ENCODE data around the gene CIAPIN1.

The CIAPIN1 gene

DNA sequence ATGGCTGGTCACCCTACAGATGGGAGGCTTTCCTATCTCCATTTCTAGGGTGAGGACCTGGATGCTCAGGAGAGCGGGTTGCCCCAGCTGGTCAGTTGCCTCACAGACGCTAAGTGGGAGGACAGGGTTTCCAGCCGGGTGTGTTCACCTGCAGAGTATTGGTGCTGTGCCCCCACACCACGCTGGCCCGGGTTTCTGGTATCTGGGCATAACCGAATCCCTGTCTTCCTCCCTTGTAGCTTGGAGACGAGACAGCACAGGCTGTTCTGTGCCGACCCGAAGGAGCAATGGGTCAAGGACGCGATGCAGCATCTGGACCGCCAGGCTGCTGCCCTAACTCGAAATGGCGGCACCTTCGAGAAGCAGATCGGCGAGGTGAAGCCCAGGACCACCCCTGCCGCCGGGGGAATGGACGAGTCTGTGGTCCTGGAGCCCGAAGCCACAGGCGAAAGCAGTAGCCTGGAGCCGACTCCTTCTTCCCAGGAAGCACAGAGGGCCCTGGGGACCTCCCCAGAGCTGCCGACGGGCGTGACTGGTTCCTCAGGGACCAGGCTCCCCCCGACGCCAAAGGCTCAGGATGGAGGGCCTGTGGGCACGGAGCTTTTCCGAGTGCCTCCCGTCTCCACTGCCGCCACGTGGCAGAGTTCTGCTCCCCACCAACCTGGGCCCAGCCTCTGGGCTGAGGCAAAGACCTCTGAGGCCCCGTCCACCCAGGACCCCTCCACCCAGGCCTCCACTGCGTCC lies 65.2 kb downstream of the CIAPIN1 start:
- DNase-seq: no peak

DNA sequence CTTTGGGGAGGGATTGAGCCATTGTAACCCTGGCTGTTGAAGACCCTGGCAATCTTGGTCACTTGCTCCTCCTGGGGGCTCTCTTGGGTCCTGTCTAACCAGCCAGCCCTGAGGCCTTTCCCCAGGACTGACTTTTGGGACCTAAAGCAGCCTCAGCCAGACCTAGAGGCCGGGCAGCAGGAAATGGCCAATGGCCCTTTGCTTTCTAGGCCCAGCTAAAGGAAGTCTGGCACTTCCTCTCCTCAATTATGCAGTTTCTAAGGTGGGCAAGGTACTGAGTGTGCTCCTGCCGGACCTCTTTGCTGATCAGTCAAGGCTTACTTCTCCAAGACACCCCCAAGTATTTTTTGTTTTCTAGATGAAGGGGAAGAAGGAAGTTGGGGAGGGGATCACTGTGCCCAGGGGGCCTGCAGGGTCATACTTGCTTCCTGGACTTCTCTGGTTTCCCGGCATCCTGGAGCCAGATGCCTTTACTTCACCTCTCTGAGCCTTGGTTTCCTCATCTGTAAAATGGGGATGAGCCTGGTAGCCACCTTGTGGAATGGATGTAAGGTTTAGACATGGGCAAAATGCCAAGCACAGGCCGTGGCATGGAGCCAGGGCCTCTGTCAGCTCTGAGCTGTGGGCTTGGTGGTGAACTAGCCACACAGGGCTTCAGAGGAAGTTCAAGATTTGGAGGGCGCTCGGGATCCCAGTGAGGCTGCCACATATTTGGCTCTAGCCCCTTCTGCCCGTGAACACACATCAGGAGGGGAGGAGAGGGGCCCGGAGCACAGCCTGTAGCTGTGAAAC lies 66.3 kb downstream of the CIAPIN1 start:
- DNase-seq: no peak

DNA sequence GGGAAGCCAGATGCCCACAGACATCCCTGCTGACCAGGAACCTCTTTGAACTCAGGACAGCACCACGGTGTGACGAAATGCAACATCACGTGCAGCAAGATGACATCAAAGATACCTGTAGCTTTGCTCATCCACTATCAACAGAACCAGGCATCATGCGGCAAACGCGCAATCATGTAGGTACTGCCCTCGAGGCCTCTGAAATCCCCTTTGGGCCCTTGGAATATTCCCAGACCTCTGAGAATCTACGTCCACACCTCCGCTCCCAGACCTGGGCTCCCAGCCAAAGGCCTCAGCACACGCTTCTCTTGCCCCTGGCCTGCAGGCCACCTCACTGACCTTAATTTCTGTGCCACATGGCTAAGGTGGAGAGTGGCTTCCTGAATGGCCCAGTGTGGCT lies 67.6 kb downstream of the CIAPIN1 start:
- DNase-seq: no peak

Data from activated CD4-positive, alpha-beta T cell treated with anti-CD3 and anti-CD28 coated beads for 1 hour (primary cell).